ENCODE data around the gene KLK14. TPM values are rescaled to one million over a fixed set of nuclear protein-coding genes. Genes with fewer than 3 reads are reported as not detected.

Gene KLK14
- total RNA-seq, 1 experiment from 2014 or later: 0.30 TPM

DNA sequence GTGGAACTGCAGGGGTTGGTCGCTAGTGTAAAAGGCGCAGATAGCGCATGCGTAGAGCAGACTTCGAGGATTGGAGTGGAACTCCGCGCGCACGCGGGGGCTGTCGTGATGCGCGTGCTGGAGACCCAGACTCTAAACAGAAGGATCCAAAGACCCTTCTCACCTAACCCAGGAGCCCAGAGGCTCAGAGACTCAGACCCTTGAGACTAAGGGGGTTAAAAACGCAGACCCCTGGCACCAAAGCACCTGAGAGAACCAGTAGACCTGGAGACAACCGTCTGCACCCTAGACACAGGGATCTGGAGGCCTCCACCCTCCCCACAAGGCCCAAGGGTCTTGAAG lies 26.1 kb upstream of the KLK14 start:
- ChIA-PET POLR2A (interaction anchor here (0.6 to 0.9 kb wide), 6 partner anchors 12 to 1335 kb away, joined by 3 to 4 read pairs (median 4); no protein-coding TSS in a partner anchor), CTCF (no interaction called here)
- intact Hi-C loops (cut with micrococcal nuclease): loop anchor here (10.0 kb wide), 1 partner anchor 686 kb away; the partner anchor contains the start of gene FPR3
- H3K27me3 Mint-ChIP-seq (ENCODE audit: insufficient read depth, unreplicated experiment): no peaks in the 10 kb centered on the region
- no TSS peak for BruUV-seq (replicated peaks)
- TF ChIP-seq, protein P1, sequence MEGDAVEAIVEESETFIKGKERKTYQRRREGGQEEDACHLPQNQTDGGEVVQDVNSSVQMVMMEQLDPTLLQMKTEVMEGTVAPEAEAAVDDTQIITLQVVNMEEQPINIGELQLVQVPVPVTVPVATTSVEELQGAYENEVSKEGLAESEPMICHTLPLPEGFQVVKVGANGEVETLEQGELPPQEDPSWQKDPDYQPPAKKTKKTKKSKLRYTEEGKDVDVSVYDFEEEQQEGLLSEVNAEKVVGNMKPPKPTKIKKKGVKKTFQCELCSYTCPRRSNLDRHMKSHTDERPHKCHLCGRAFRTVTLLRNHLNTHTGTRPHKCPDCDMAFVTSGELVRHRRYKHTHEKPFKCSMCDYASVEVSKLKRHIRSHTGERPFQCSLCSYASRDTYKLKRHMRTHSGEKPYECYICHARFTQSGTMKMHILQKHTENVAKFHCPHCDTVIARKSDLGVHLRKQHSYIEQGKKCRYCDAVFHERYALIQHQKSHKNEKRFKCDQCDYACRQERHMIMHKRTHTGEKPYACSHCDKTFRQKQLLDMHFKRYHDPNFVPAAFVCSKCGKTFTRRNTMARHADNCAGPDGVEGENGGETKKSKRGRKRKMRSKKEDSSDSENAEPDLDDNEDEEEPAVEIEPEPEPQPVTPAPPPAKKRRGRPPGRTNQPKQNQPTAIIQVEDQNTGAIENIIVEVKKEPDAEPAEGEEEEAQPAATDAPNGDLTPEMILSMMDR (IDR thresholded peaks at IDR 0.05; ENCODE audit: unreplicated experiment): no peak
- no peaks in the 10 kb centered on the region for H3K9me3 Mint-ChIP-seq (ENCODE audit: unreplicated experiment)
- peak overlapping the region; percentile 89 for H3K27ac Mint-ChIP-seq (ENCODE audit: low read depth, unreplicated experiment)
- DNase-seq (ENCODE audit: unreplicated experiment): no peak
- peak overlapping the region; percentile 77 for H3K4me3 Mint-ChIP-seq (ENCODE audit: unreplicated experiment)
- peaks cover 21% of the 10 kb centered on the region for H3K4me1 Mint-ChIP-seq (ENCODE audit: insufficient read depth, unreplicated experiment)
- H3K36me3 Mint-ChIP-seq (ENCODE audit: insufficient read depth, unreplicated experiment): peaks cover 2% of the 10 kb centered on the region

DNA sequence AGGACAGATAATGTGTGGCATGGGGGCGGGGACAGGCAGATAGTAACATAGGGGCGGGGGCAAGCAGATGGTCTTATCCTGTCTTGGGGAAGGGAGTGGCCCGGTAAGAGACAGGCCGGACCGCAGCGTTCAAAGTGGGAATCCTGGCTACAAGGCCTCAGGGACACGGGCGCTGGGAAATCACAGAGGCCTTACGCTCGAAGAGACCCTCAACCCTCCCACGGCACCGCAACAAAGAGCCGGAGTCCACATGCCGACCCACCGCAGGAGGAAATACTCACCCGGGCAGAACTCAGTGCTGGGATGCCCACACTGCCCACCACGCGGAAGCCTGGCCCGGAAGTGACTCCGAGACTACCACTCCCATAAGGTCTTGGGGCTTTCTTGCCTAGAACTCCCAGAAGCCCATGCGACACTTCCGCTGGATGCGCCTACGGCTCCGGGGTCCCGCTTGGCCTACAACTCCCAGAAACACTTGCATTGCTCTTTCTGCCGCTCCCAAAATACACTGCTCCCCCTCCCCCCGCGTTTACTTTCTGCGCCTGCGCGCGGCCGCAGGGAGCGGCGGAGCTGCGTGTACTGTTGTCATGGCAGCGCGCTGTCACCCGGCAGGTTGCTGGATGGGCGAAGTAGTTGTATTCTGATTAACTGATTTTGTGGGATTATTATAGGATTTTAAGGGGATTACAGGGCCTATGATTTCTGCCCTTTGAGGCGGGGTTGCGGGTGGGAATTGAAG lies 25.5 kb upstream of the KLK14 start, which contains the start of gene CTU1:
Gene CTU1 (minus strand): TSS at position 344 of the 739 bp plus-strand sequence. CDS start 3,840 bp downstream, outside the sequence.
- peak; percentile 99 for DNase-seq (ENCODE audit: unreplicated experiment)
- H3K27ac Mint-ChIP-seq (ENCODE audit: low read depth, unreplicated experiment): peak within 1 kb of the TSS; percentile 89
- intact Hi-C loops (cut with micrococcal nuclease): loop anchor here (10.0 kb wide), 1 partner anchor 687 kb away; the partner anchor contains the start of gene FPR3
- ChIA-PET CTCF (no interaction called here), POLR2A (interaction anchor here (0.6 to 0.9 kb wide), 6 partner anchors 12 to 1335 kb away, joined by 3 to 4 read pairs (median 4); no protein-coding TSS in a partner anchor)
- peaks cover 7% of the 10 kb centered on the region for H3K36me3 Mint-ChIP-seq (ENCODE audit: insufficient read depth, unreplicated experiment)
- TF ChIP-seq, protein P1 (IDR thresholded peaks at IDR 0.05; ENCODE audit: unreplicated experiment): no peak
- H3K4me3 Mint-ChIP-seq (ENCODE audit: unreplicated experiment): peak within 1 kb of the TSS; percentile 77
- H3K27me3 Mint-ChIP-seq (ENCODE audit: insufficient read depth, unreplicated experiment): no peaks in the 10 kb centered on the region
- TSS peak; percentile 42 for BruUV-seq (replicated peaks)
- peaks cover 21% of the 10 kb centered on the region for H3K4me1 Mint-ChIP-seq (ENCODE audit: insufficient read depth, unreplicated experiment)
- no peaks in the 10 kb centered on the region for H3K9me3 Mint-ChIP-seq (ENCODE audit: unreplicated experiment)

DNA sequence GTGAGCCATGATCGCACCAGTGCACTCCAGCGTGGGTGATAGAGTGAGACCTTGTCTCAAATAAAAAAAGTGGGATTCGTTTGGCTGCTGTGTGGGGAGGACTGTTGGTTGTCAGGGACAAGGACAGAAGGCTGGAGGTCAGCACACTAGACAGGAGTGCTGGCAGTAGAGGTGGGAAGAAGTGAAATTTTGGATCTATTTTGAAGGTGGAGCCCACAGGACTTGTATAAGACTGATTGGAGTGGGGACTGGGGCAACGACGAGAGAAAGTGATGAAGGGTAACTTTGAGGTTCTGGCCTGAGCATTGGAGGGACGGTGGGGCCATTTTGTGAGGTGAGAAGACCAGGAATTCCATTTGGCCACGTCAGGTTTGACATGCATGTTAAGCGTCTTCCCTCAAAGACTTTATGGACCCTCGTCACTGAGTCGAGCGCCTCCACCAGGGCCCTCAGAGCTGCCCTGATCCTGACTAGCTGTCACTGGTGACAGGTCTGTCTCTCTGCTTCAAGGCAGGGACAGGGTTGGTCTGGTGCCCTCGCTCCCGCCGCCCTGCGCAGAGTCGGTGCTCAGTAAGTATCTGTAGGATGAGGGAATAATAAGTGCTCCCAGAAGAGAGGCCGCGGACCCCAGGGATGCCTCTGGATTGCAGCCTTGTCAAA lies 24.8 kb upstream of the KLK14 start:
- TSS peak; percentile 58 for BruUV-seq (replicated peaks)
- H3K36me3 Mint-ChIP-seq (ENCODE audit: insufficient read depth, unreplicated experiment): peaks cover 14% of the 10 kb centered on the region
- peaks cover 25% of the 10 kb centered on the region for H3K4me1 Mint-ChIP-seq (ENCODE audit: insufficient read depth, unreplicated experiment)
- TF ChIP-seq, protein P1 (IDR thresholded peaks at IDR 0.05; ENCODE audit: unreplicated experiment): no peak
- DNase-seq (ENCODE audit: unreplicated experiment): no peak
- no peaks in the 10 kb centered on the region for H3K9me3 Mint-ChIP-seq (ENCODE audit: unreplicated experiment)
- CTCF ChIA-PET: interaction anchor here (0.6 to 0.7 kb wide), 3 partner anchors 60 to 720 kb away, joined by 3 to 4 read pairs (median 3); no protein-coding TSS in a partner anchor
- peak overlapping the region; percentile 77 for H3K4me3 Mint-ChIP-seq (ENCODE audit: unreplicated experiment)
- H3K27me3 Mint-ChIP-seq (ENCODE audit: insufficient read depth, unreplicated experiment): no peaks in the 10 kb centered on the region
- peak overlapping the region; percentile 89 for H3K27ac Mint-ChIP-seq (ENCODE audit: low read depth, unreplicated experiment)
- intact Hi-C loops (cut with micrococcal nuclease): loop anchor here (10.0 kb wide), 1 partner anchor 687 kb away; the partner anchor contains the start of gene FPR3
- POLR2A ChIA-PET: interaction anchor here (0.6 kb wide), 1 partner anchor 647 kb away, joined by 3 read pairs; no protein-coding TSS in a partner anchor

DNA sequence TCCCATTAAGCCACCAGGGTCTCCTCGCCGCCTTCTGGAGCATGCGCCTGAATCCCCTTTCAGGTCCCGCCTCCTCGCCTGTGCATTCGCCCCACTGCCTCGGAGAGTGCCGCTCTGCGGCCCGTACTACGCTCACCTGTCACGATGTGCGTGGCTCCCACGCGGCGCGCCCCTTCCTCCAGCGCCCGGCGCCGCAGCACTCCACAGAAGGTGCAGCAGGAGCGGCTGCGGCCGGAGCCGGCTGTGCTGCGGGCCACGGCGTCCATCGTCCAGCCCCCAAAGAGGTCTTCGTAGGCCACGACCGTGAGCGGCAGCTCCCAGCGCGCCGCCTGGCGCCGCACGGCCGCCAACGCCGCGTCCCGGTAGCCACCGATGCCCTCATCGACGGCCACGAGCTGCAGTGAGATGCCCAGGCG lies 21.2 kb upstream of the KLK14 start:
- BruUV-seq (replicated peaks): no TSS peak
- Mint-ChIP-seq H3K4me3 (ENCODE audit: unreplicated experiment) (no peak overlapping the region), H3K27me3 (ENCODE audit: insufficient read depth, unreplicated experiment) (no peaks in the 10 kb centered on the region), H3K36me3 (ENCODE audit: insufficient read depth, unreplicated experiment) (peaks cover 39% of the 10 kb centered on the region), H3K9me3 (ENCODE audit: unreplicated experiment) (no peaks in the 10 kb centered on the region), H3K4me1 (ENCODE audit: insufficient read depth, unreplicated experiment) (peaks cover 34% of the 10 kb centered on the region), H3K27ac (ENCODE audit: low read depth, unreplicated experiment) (no peak overlapping the region)
- intact Hi-C loops (cut with micrococcal nuclease): loop anchor here (10.0 kb wide), 1 partner anchor 691 kb away; the partner anchor contains the start of gene FPR3
- DNase-seq (ENCODE audit: unreplicated experiment): no peak
- TF ChIP-seq, protein P1 (IDR thresholded peaks at IDR 0.05; ENCODE audit: unreplicated experiment): no peak
- ChIA-PET CTCF (interaction anchor here (0.6 kb wide), 1 partner anchor 320 kb away, joined by 3 read pairs; no protein-coding TSS in a partner anchor), POLR2A (no interaction called here)
